Kidney (tissue), 14 donors: ENCODE results near the gene NR2F2. TPM values are rescaled to one million over a fixed set of nuclear protein-coding genes. Genes with fewer than 3 reads are reported as not detected.
A peak's percentile ranks its signal among the peaks of the same experiment; 100 is the strongest.

Source experiments
- DNase-seq, 5 donors: peaks; one replicate each; pipeline ENCODE4 v3.0.0-alpha.2; 2013 to 2020
- FAIRE-seq: peaks from 2 replicates; lab custom pipeline; 2012; peaks lifted over from hg19 to GRCh38; lab: Jason Lieb, UNC
- H3K27ac ChIP-seq, 2 donors: one replicate each; pipeline ENCODE4 v1.7.0; 2013; ENCODE audit warnings: low read depth in 2 of 2, low read length in 2 of 2, inconsistent platforms in 1 of 2
- H3K27me3 ChIP-seq: one replicate; pipeline ENCODE4 v1.7.1; 2013; ENCODE audit warnings: low read length, inconsistent platforms; ENCODE audit not compliant: control insufficient read depth, insufficient read depth
- H3K36me3 ChIP-seq, 3 donors: one replicate each; pipeline versions ENCODE4 v1.7.0 to v1.7.1; 2013; ENCODE audit warnings: low read length in 3 of 3, control low read depth in 1 of 3, inconsistent platforms in 1 of 3; ENCODE audit not compliant: insufficient read depth in 3 of 3, control insufficient read depth in 2 of 3
- H3K4me1 ChIP-seq, 3 donors: one replicate each; pipeline versions ENCODE4 v1.7.0 to v1.7.1; 2013; ENCODE audit warnings: low read length in 3 of 3, inconsistent platforms in 1 of 3, low read depth in 1 of 3; ENCODE audit not compliant: control insufficient read depth in 2 of 3, insufficient read depth in 2 of 3
- H3K4me3 ChIP-seq, 3 donors: one replicate each; pipeline versions ENCODE4 v1.7.0 to v1.8.1; 2013; ENCODE audit warnings: low read length in 3 of 3, control low read depth in 1 of 3, inconsistent platforms in 1 of 3
- H3K9ac ChIP-seq, 3 donors: one replicate each; pipeline versions ENCODE4 v1.7.0 to v1.7.1; 2013; ENCODE audit warnings: low read length in 3 of 3, control low read depth in 1 of 3, inconsistent platforms in 1 of 3
- H3K9me3 ChIP-seq, 3 donors: one replicate each; pipeline versions ENCODE4 v1.7.0 to v1.7.1; 2013; ENCODE audit warnings: low read length in 3 of 3, control low read depth in 1 of 3, inconsistent platforms in 1 of 3; ENCODE audit not compliant: control insufficient read depth in 2 of 3, insufficient read depth in 1 of 3
- CTCF ChIP-seq: IDR thresholded peaks from 3 replicates; pipeline ENCODE4 v1.5.1; 2012; ENCODE audit warnings: mild to moderate bottlenecking, moderate library complexity, borderline replicate concordance; ENCODE audit not compliant: insufficient read depth; ENCODE audit errors: extremely low read depth
- intact Hi-C: fragments of 100-400 bp; cut with DNase I; formaldehyde crosslinking; loops from one replicate; pipeline ENCODE4 v1.11.1; 2022
- polyA plus RNA-seq: library from polyadenylated mRNA; stranded (reverse); fragments of 350-450 nt; fragmentation: Illumina TruSeq; extraction: RNeasy Lipid Tissue Mini Kit (QIAGEN cat#74804); gene quantifications from one replicate; pipeline ENCODE4 v1.2.3, GENCODE V29; 2014; ENCODE audit warnings: low read depth, low replicate concordance; ENCODE audit not compliant: insufficient read depth
- total RNA-seq: library from RNA; stranded (reverse); fragmentation: NEBNext Ultra II Directional; extraction: Animal tissue kit (Norgen Biotek cat#: 25700); gene quantifications from one replicate; pipeline ENCODE4 v1.2.1, GENCODE V29; 2021
- donor health status: control.
- donor health status: control.
- donor health status: control.
- donor health status: control.
- donor health status: control.
- donor health status: DM: yes; HTN: yes; CAD: no.
- donor health status: Normal renal cell carcinoma (clear cell type).

Gene NR2F2
- total and polyA plus RNA-seq, 2 donors from 2014 or later = 42.5 to 191 TPM

- FAIRE-seq = no peak
- Histone ChIP-seq H3K9ac (peak overlapping the region; percentile 35 to 98 (median 96)), H3K4me3 (peak overlapping the region; percentile 95 to 98 (median 97))
Measured at GRCh38 chr15:96328181-96328876, 2.2 kb upstream of the NR2F2 start.

GRCh38 chr15:96328877-96329195 lies 1.7 kb upstream of the NR2F2 start:
- intact Hi-C loops = no loop called here
- DNase-seq = no peak
- FAIRE-seq = no peak

More at GRCh38 chr15:96328181-96328876, 2.2 kb upstream of the NR2F2 start:
- H3K27me3 ChIP-seq = no peaks in the 10 kb centered on the region
- peaks cover 4 to 6% (median 4%) of the 10 kb centered on the region in 3 donors for H3K36me3 ChIP-seq
- H3K27ac ChIP-seq = peak overlapping the region; percentile 95 to 96
- intact Hi-C loops = no loop called here
- no peak for TF ChIP-seq CTCF
- H3K4me1 ChIP-seq = peaks cover 1 to 15% (median 2%) of the 10 kb centered on the region in 3 donors
- no peaks in the 10 kb centered on the region for H3K9me3 ChIP-seq
- DNase-seq = peak in 2 of 5 donors; percentile 50 to 59

GRCh38 chr15:96329403-96329981 lies 1.0 kb upstream of the NR2F2 start:
- intact Hi-C loops = no loop called here
- H3K27me3 ChIP-seq = no peaks in the 10 kb centered on the region
- peak overlapping the region; percentile 93 to 96 for H3K27ac ChIP-seq
- H3K9me3 ChIP-seq = no peaks in the 10 kb centered on the region
- peak overlapping the region; percentile 44 to 98 (median 96) for H3K9ac ChIP-seq
- peak overlapping the region; percentile 75 to 98 (median 97) for H3K4me3 ChIP-seq
- H3K4me1 ChIP-seq = peaks cover 0 to 11% (median 2%) of the 10 kb centered on the region in 3 donors
- FAIRE-seq (no peak), DNase-seq (peak; percentile 56 to 76 (median 72))
- peaks cover 6 to 13% (median 7%) of the 10 kb centered on the region in 3 donors for H3K36me3 ChIP-seq
- TF ChIP-seq CTCF = no peak

More at GRCh38 chr15:96328877-96329195, 1.7 kb upstream of the NR2F2 start:
- peak overlapping the region in 2 of 3 donors; percentile 97 to 98 for H3K4me3 ChIP-seq
- peak overlapping the region; percentile 95 to 96 for H3K27ac ChIP-seq
- H3K27me3 ChIP-seq = no peaks in the 10 kb centered on the region
- H3K36me3 ChIP-seq = peaks cover 4 to 7% (median 4%) of the 10 kb centered on the region in 3 donors
- H3K4me1 ChIP-seq = peaks cover 0 to 14% (median 2%) of the 10 kb centered on the region in 3 donors
- peak overlapping the region in 2 of 3 donors; percentile 96 to 98 for H3K9ac ChIP-seq
- no peaks in the 10 kb centered on the region for H3K9me3 ChIP-seq
- TF ChIP-seq CTCF = no peak
